Neuron (in vitro differentiated cells): ENCODE data around the gene RPS27A.
A peak's percentile ranks its signal among the peaks of the same experiment; 100 is the strongest.
"Not testable (repeated sequence)": the region's sequence is repeated elsewhere in the genome, so short reads cannot be mapped to it uniquely, and the experiment has no call there.

Experiments
- H2AFZ ChIP-seq: one replicate; pipeline ENCODE4 v1.6.1; 2013; ENCODE audit warnings: low read depth, mild to moderate bottlenecking, inconsistent platforms, low read length, moderate library complexity
- H3K27me3 ChIP-seq: one replicate; pipeline ENCODE4 v1.6.1; 2013; ENCODE audit warnings: low read length; ENCODE audit not compliant: insufficient read depth
- H3K36me3 ChIP-seq: one replicate; pipeline ENCODE4 v1.6.1; 2013; ENCODE audit warnings: low read length; ENCODE audit not compliant: insufficient read depth
- H3K4me1 ChIP-seq: one replicate; pipeline ENCODE4 v1.6.1; 2013; ENCODE audit warnings: low read length; ENCODE audit not compliant: insufficient read depth
- H3K4me3 ChIP-seq: 2 replicates; pipeline ENCODE4 v1.5.1; 2013; ENCODE audit warnings: mild to moderate bottlenecking, low read length, moderate library complexity
- H3K9me3 ChIP-seq: one replicate; pipeline ENCODE4 v1.6.1; 2013; ENCODE audit warnings: low read length

The RPS27A gene

GRCh38 chr2:55232084-55232862 is at the start of gene RPS27A, which contains the start of gene CLHC1:
RPS27A (plus strand) TSS chr2:55232688; CDS start chr2:55232825, 137 bp downstream.
CLHC1 (minus strand) TSS chr2:55232293; CDS start chr2:55222411, 9,882 bp downstream.
- H3K4me3 ChIP-seq: peak within 1 kb of the TSS; percentile 85
- H3K9me3 ChIP-seq: no peaks in the 10 kb centered on the region
- H3K27me3 ChIP-seq: no peaks in the 10 kb centered on the region
- peaks cover 17% of the 10 kb centered on the region for H3K4me1 ChIP-seq
- H3K36me3 ChIP-seq: peaks cover 45% of the 10 kb centered on the region
- H2AFZ ChIP-seq: peak within 1 kb of the TSS; percentile 59

- not testable (repeated sequence) for H3K4me1 ChIP-seq, H2AFZ ChIP-seq, H3K36me3 ChIP-seq, H3K9me3 ChIP-seq, H3K4me3 ChIP-seq, H3K27me3 ChIP-seq
Observed at GRCh38 chr2:55186837-55187236, 45.7 kb upstream of the RPS27A start.

DNA sequence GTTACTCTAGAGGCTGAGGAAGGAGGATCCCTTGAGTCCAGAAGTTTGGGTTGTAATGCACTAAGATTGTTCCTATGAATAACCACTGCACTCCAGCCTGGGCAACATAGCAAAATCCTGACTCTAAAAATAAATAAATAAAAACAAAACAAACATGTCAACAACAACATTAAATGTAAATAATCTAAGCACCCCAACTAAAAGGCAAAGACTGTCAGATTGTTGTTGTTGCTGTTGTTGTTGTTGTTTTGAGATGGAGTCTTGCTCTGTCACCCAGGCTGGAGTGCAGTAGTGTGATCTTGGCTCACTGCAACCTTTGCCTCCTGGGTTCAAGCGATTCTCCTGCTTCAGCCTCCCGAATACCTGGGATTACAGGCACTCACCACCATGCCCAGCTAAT is 40.6 kb upstream of the RPS27A start:
- peaks cover 28% of the 10 kb centered on the region for H3K36me3 ChIP-seq
- H3K4me3 ChIP-seq, H3K27me3 ChIP-seq, H2AFZ ChIP-seq, H3K9me3 ChIP-seq, H3K4me1 ChIP-seq: not testable (repeated sequence)

DNA sequence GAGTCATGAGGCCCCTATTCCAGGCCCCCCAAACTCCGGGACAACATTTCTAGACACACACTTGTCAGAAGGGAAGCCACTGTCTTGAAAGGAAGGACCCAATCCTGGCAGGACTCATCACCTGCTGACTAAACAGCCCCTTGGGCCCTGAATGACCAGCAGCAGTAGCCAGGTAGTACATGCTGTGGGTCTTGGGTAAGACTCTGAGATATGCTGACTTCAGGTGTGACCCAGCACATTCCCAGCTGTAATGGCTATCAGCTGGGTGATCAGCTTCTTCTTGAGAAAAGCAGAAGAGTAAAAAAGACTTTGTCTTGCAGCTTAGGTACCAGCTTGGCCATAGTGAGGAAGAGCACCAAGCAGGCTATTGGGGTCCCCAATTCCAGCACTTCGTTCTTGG is 36.0 kb upstream of the RPS27A start:
- Histone ChIP-seq H3K36me3 (peaks cover 40% of the 10 kb centered on the region), H3K4me3 (no peak overlapping the region), H3K27me3 (no peaks in the 10 kb centered on the region), H3K4me1 (no peaks in the 10 kb centered on the region), H2AFZ (no peak overlapping the region), H3K9me3 (peaks cover 15% of the 10 kb centered on the region)

- peaks cover 50% of the 10 kb centered on the region for H3K36me3 ChIP-seq
- no peak overlapping the region for H3K4me3 ChIP-seq
- no peaks in the 10 kb centered on the region for H3K4me1 ChIP-seq
- no peak overlapping the region for H2AFZ ChIP-seq
- H3K27me3 ChIP-seq: no peaks in the 10 kb centered on the region
- peaks cover 20% of the 10 kb centered on the region for H3K9me3 ChIP-seq
Observed at GRCh38 chr2:55200416-55200815, 32.1 kb upstream of the RPS27A start.

- Histone ChIP-seq H2AFZ (no peak overlapping the region), H3K27me3 (no peaks in the 10 kb centered on the region), H3K4me3 (no peak overlapping the region), H3K4me1 (no peaks in the 10 kb centered on the region), H3K9me3 (peaks cover 9% of the 10 kb centered on the region), H3K36me3 (peaks cover 25% of the 10 kb centered on the region)
Observed at GRCh38 chr2:55204536-55204935, 28.0 kb upstream of the RPS27A start.

DNA sequence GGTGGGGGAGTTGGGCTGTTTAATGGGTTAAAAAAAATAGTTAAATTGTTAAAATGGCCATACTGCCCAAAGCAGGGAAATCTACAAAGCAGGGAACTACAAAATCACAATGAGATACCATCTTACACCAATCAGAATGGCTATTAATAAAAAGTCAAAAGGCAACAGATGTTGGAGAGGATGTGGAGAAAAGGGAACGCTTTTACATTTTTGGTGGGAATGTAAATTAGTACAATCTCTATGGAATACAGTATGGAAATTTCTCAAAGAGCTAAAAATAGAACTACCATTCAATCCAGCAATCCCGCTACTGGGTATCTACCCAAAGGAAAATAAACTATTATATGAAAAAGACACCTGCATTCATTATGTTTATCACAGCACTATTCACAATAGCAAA is 27.5 kb upstream of the RPS27A start:
- no peaks in the 10 kb centered on the region for H3K27me3 ChIP-seq
- H3K36me3 ChIP-seq: peaks cover 26% of the 10 kb centered on the region
- H3K4me1 ChIP-seq: no peaks in the 10 kb centered on the region

GRCh38 chr2:55213822-55214221 is 18.7 kb upstream of the RPS27A start:
- Histone ChIP-seq H3K4me1 (no peaks in the 10 kb centered on the region), H3K4me3 (no peak overlapping the region), H3K36me3 (peaks cover 5% of the 10 kb centered on the region), H3K9me3 (no peaks in the 10 kb centered on the region), H3K27me3 (no peaks in the 10 kb centered on the region), H2AFZ (no peak overlapping the region)

More for the DNA sequence above, 27.5 kb upstream of the RPS27A start:
- Histone ChIP-seq H3K4me3 (no peak overlapping the region), H3K9me3 (peaks cover 9% of the 10 kb centered on the region), H2AFZ (no peak overlapping the region)

- H3K27me3 ChIP-seq: no peaks in the 10 kb centered on the region
- H3K36me3 ChIP-seq: peaks cover 37% of the 10 kb centered on the region
- H3K4me1 ChIP-seq: no peaks in the 10 kb centered on the region
- no peak overlapping the region for H2AFZ ChIP-seq
- H3K9me3 ChIP-seq: peaks cover 16% of the 10 kb centered on the region
- no peak overlapping the region for H3K4me3 ChIP-seq
Observed at GRCh38 chr2:55223958-55224760, 8.3 kb upstream of the RPS27A start.

GRCh38 chr2:55224761-55225261 is 7.7 kb upstream of the RPS27A start:
- H2AFZ ChIP-seq: no peak overlapping the region
- H3K4me3 ChIP-seq: no peak overlapping the region
- H3K36me3 ChIP-seq: peaks cover 35% of the 10 kb centered on the region
- H3K4me1 ChIP-seq: no peaks in the 10 kb centered on the region
- H3K9me3 ChIP-seq: peaks cover 16% of the 10 kb centered on the region
- H3K27me3 ChIP-seq: no peaks in the 10 kb centered on the region

- no peak overlapping the region for H2AFZ ChIP-seq
- H3K36me3 ChIP-seq: peaks cover 35% of the 10 kb centered on the region
- H3K4me3 ChIP-seq: no peak overlapping the region
- H3K4me1 ChIP-seq: no peaks in the 10 kb centered on the region
- H3K27me3 ChIP-seq: no peaks in the 10 kb centered on the region
- peaks cover 16% of the 10 kb centered on the region for H3K9me3 ChIP-seq
Observed at GRCh38 chr2:55225481-55226020, 6.9 kb upstream of the RPS27A start.

GRCh38 chr2:55227437-55228225 is 4.9 kb upstream of the RPS27A start:
- H3K36me3 ChIP-seq: peaks cover 25% of the 10 kb centered on the region
- peaks cover 16% of the 10 kb centered on the region for H3K9me3 ChIP-seq
- H3K4me1 ChIP-seq, H3K4me3 ChIP-seq, H3K27me3 ChIP-seq, H2AFZ ChIP-seq: not testable (repeated sequence)
